ENCODE results near the gene CEP85.
"Not testable (repeated sequence)": the region's sequence is repeated elsewhere in the genome, so short reads cannot be mapped to it uniquely, and the experiment has no call there.

The CEP85 gene

GRCh38 chr1:26305667-26306289, 71.8 kb downstream of the CEP85 start:
- DNase-seq = peak; percentile 64
- in situ Hi-C loops (cut with MboI; ENCODE audit: low pct_unique_long_range_greater_than_20kb, low sequenced_read_pairs) = no loop called here

- DNase-seq = peak; percentile 95
- in situ Hi-C loops (cut with MboI; ENCODE audit: low pct_unique_long_range_greater_than_20kb, low sequenced_read_pairs) = no loop called here
Measured at GRCh38 chr1:26306290-26307229, 72.6 kb downstream of the CEP85 start, which contains the start of gene UBXN11. UBXN11 (minus strand) TSS chr1:26306636; CDS start chr1:26302883, 3,753 bp downstream.

- in situ Hi-C loops (cut with MboI; ENCODE audit: low pct_unique_long_range_greater_than_20kb, low sequenced_read_pairs) = no loop called here
- no peak for DNase-seq
Measured at GRCh38 chr1:26307363-26307781, 73.4 kb downstream of the CEP85 start.

- peak; percentile 57 for DNase-seq
- in situ Hi-C loops (cut with MboI; ENCODE audit: low pct_unique_long_range_greater_than_20kb, low sequenced_read_pairs) = not testable (repeated sequence)
Measured at GRCh38 chr1:26307966-26308899, 74.2 kb downstream of the CEP85 start.

GRCh38 chr1:26314501-26314900, 80.5 kb downstream of the CEP85 start:
- no peak for DNase-seq
- in situ Hi-C loops (cut with MboI; ENCODE audit: low pct_unique_long_range_greater_than_20kb, low sequenced_read_pairs) = no loop called here

GRCh38 chr1:26315874-26316850, 82.2 kb downstream of the CEP85 start:
- no peak for DNase-seq
- in situ Hi-C loops (cut with MboI; ENCODE audit: low pct_unique_long_range_greater_than_20kb, low sequenced_read_pairs) = no loop called here

GRCh38 chr1:26317146-26317545, 83.1 kb downstream of the CEP85 start:
- in situ Hi-C loops (cut with MboI; ENCODE audit: low pct_unique_long_range_greater_than_20kb, low sequenced_read_pairs) = no loop called here
- peak; percentile 35 for DNase-seq

GRCh38 chr1:26317612-26318337, 83.8 kb downstream of the CEP85 start, which contains the start of gene CD52:
CD52 (plus strand) TSS chr1:26317958; CDS start chr1:26318018, 60 bp downstream.
- in situ Hi-C loops (cut with MboI; ENCODE audit: low pct_unique_long_range_greater_than_20kb, low sequenced_read_pairs) = no loop called here
- DNase-seq = peak; percentile 84

GRCh38 chr1:26318338-26319064, 84.5 kb downstream of the CEP85 start:
- in situ Hi-C loops (cut with MboI; ENCODE audit: low pct_unique_long_range_greater_than_20kb, low sequenced_read_pairs) = no loop called here
- peak; percentile 33 for DNase-seq

GRCh38 chr1:26320896-26321295, 86.9 kb downstream of the CEP85 start:
- in situ Hi-C loops (cut with MboI; ENCODE audit: low pct_unique_long_range_greater_than_20kb, low sequenced_read_pairs) = no loop called here
- DNase-seq = no peak

- in situ Hi-C loops (cut with MboI; ENCODE audit: low pct_unique_long_range_greater_than_20kb, low sequenced_read_pairs) = no loop called here
Measured at GRCh38 chr1:26321315-26322041, 87.5 kb downstream of the CEP85 start.

GRCh38 chr1:26322042-26322331, 88.0 kb downstream of the CEP85 start:
- DNase-seq = no peak
- in situ Hi-C loops (cut with MboI; ENCODE audit: low pct_unique_long_range_greater_than_20kb, low sequenced_read_pairs) = no loop called here

More at GRCh38 chr1:26321315-26322041, 87.5 kb downstream of the CEP85 start:
- DNase-seq = peak; percentile 93

- no peak for DNase-seq
- in situ Hi-C loops (cut with MboI; ENCODE audit: low pct_unique_long_range_greater_than_20kb, low sequenced_read_pairs) = no loop called here
Measured at GRCh38 chr1:26323382-26323781, 89.4 kb downstream of the CEP85 start.

- in situ Hi-C loops (cut with MboI; ENCODE audit: low pct_unique_long_range_greater_than_20kb, low sequenced_read_pairs) = no loop called here
Measured at GRCh38 chr1:26324550-26324949, 90.5 kb downstream of the CEP85 start.

GRCh38 chr1:26327956-26328362, 94.0 kb downstream of the CEP85 start:
- no peak for DNase-seq
- in situ Hi-C loops (cut with MboI; ENCODE audit: low pct_unique_long_range_greater_than_20kb, low sequenced_read_pairs) = no loop called here

More at GRCh38 chr1:26324550-26324949, 90.5 kb downstream of the CEP85 start:
- DNase-seq = no peak
